Heart right ventricle (tissue), 16 donors: Measurements from ENCODE around the gene ARMH2. TPM values are rescaled to one million over a fixed set of nuclear protein-coding genes. Genes with fewer than 3 reads are reported as not detected.
"Not testable (repeated sequence)": the region's sequence is repeated elsewhere in the genome, so short reads cannot be mapped to it uniquely, and the experiment has no call there.

Experiments used
- ATAC-seq, 8 donors: fragments of 200-7000 bp; cut with Tn5 transposase; one replicate each; pipeline ENCODE4 v1.9.1; 2020; ENCODE audit warnings: mild to moderate bottlenecking in 8 of 8, moderate library complexity in 8 of 8, moderate number of reproducible peaks in 1 of 8
- DNase-seq, 2 donors: peaks; one replicate each; pipeline ENCODE4 v3.0.0-alpha.2; 2020
- H3K27ac ChIP-seq, 10 donors: fragments of 200-600 bp; sonication (generic) in 2 of 10; one replicate each; pipeline versions ENCODE4 v1.5.0 to v1.8.0; 2020 to 2022; ENCODE audit warnings: mild to moderate bottlenecking in 3 of 10
- H3K27me3 ChIP-seq, 7 donors: fragments of 200-600 bp; one replicate each; pipeline ENCODE4 v1.8.0; 2021 to 2022; ENCODE audit warnings: mild to moderate bottlenecking in 2 of 7
- H3K36me3 ChIP-seq, 9 donors: fragments of 200-600 bp; sonication (generic) in 1 of 9; one replicate each; pipeline versions ENCODE4 v1.5.0 to v1.8.0; 2020 to 2022; ENCODE audit warnings: mild to moderate bottlenecking in 2 of 9
- H3K4me1 ChIP-seq, 9 donors: fragments of 200-600 bp; sonication (generic) in 1 of 9; one replicate each; pipeline versions ENCODE4 v1.5.0 to v1.8.0; 2020 to 2022; ENCODE audit warnings: mild to moderate bottlenecking in 4 of 9
- H3K4me3 ChIP-seq, 10 donors: fragments of 200-600 bp; sonication (generic) in 2 of 10; one replicate each; pipeline versions ENCODE4 v1.5.0 to v1.8.0; 2020 to 2022; ENCODE audit warnings: mild to moderate bottlenecking in 7 of 10, moderate library complexity in 2 of 10
- H3K9me3 ChIP-seq, 11 donors: fragments of 200-600 bp in 10 of 11; sonication (generic) in 2 of 11; one replicate each; pipeline versions ENCODE4 v1.5.0 to v1.8.0; 2013 to 2022; ENCODE audit warnings: mild to moderate bottlenecking in 2 of 11, control low read depth in 1 of 11, moderate library complexity in 1 of 11
- CTCF ChIP-seq, 9 donors: fragments of 200-600 bp; sonication (generic) in 2 of 9; IDR thresholded peaks; one replicate each; pipeline versions ENCODE4 v1.5.0 to v1.8.0; 2021 to 2022; ENCODE audit warnings: antibody characterized with exemption in 9 of 9, mild to moderate bottlenecking in 5 of 9, moderate library complexity in 1 of 9
- WGBS, 2 donors: extraction: QIAGEN DNeasy Blood & Tissue Kit; methylation state at CpG; one replicate each; pipeline ENCODE4 v1.1.7; 2013; ENCODE audit warnings: inconsistent platforms in 1 of 2; 5-methylcytosine and 5-hydroxymethylcytosine counted together
- intact Hi-C, 10 donors: fragments of 100-400 bp; cut with DNase I; formaldehyde crosslinking; loops; one replicate each; pipeline versions ENCODE4 v1.11.1 to v1.14.2; 2022
- polyA plus RNA-seq, 2 donors: library from polyadenylated mRNA; stranded (reverse); fragments of 200-250 nt; gene quantifications; one replicate each; pipeline ENCODE4 v1.2.3, GENCODE V29; 2013
- total RNA-seq, 10 donors: library from RNA; stranded (reverse); fragmentation: NEBNext Ultra II Directional in 3 of 10; extraction: Animal tissue kit (Norgen Biotek cat#: 25700) in 3 of 10; gene quantifications; one replicate each; pipeline versions ENCODE4 v1.2.1 to v1.2.4, GENCODE V29; 2021 to 2023
- donor health status: Arrhythmogenic right ventricular cardiomyopathy.
- donor health status: ischemic (EF 13 %, LVEDD 7.1; RV severe dilation, severe dysfunction).
- donor health status: healthy with polysubstance abuse.
- donor health status: DM: no; HTN: yes; CAD: no.
- donor health status: DM: no; HTN: no; CAD: no.
- donor health status: ischemic (EF 25% LVEDD 6.9; RV normal size, moderate dysfunction).
- donor health status: ischemic (EF 25% LVEDD 5.7; RV mildly dilated, moderate dysfunction).
- donor health status: healthy.
- donor health status: DM: yes; HTN: yes; CAD: no.
- donor health status: Ischemic cardiomyopathy.
- donor health status: ischemic (EF 35%, LVEDD 5.7; RV mildly dilated, moderate dysfunction).
- donor health status: nonischemic (EF 11% LVEDD 7.7; RV severe dilation, severe dysfunction).
- donor health status: DM: yes; HTN: yes; CAD: no.
- donor health status: PGD.
- donor health status: ischemic (EF 29% LVEDD 5.4; RV normal size, mild dysfunction).
- donor health status: nonischemic (EF 23%, LVEDD 6.1; RV moderate dilation, normal function).

The ARMH2 gene
- total and polyA plus RNA-seq, 12 donors, result not detected

- intact Hi-C loops, result loop anchor here in 8 of 10 donors (1.0 to 10.0 kb wide), 8 partner anchors 50 to 290 kb away; partner anchors contain the start of gene C6orf62 (in 2 of the 8)
- peak; percentile 97 to 100 (median 99) for ATAC-seq
- 0 to 1% methylated on average over 73 to 75 of the region's 75 CpGs for WGBS, 2 donors
Observed at GRCh38 chr6:24774696-24775519, 23.8 kb downstream of the ARMH2 start, which contains the start of gene GMNN. TSS of gene GMNN (plus strand) at chr6:24774937. CDS start at chr6:24777247, 2,310 bp downstream.

GRCh38 chr6:24768361-24768760, 30.4 kb downstream of the ARMH2 start:
- DNase-seq (no peak), ATAC-seq (no peak)
- H3K9me3 ChIP-seq, result no peaks in the 10 kb centered on the region
- intact Hi-C loops, result loop anchor here in 6 of 10 donors (5.0 to 10.0 kb wide), 3 partner anchors 184 to 334 kb away; no protein-coding TSS in a partner anchor
- H3K4me1 ChIP-seq, result peaks cover 0 to 3% (median 0%) of the 10 kb centered on the region in 9 donors
- 95% methylated on average over 5 of the region's 5 CpGs for WGBS, 2 donors
- no peak overlapping the region for H3K4me3 ChIP-seq
- no peaks in the 10 kb centered on the region for H3K27me3 ChIP-seq
- H3K27ac ChIP-seq, result no peak overlapping the region
- H3K36me3 ChIP-seq, result no peaks in the 10 kb centered on the region
- TF ChIP-seq CTCF (IDR thresholded peaks at IDR 0.05), result no peak

More at GRCh38 chr6:24774696-24775519, 23.8 kb downstream of the ARMH2 start, which contains the start of gene GMNN:
- peaks cover 0 to 6% (median 0%) of the 10 kb centered on the region in 9 donors for H3K36me3 ChIP-seq
- peak within 1 kb of the TSS; percentile 38 to 95 (median 91) for H3K27ac ChIP-seq
- no peaks in the 10 kb centered on the region for H3K9me3 ChIP-seq
- DNase-seq, result peak; percentile 99
- H3K27me3 ChIP-seq, result no peaks in the 10 kb centered on the region
- TF ChIP-seq CTCF (IDR thresholded peaks at IDR 0.05), result peak in 1 of 9 donors; percentile 13
- H3K4me3 ChIP-seq, result peak within 1 kb of the TSS; percentile 82 to 98 (median 91)
- H3K4me1 ChIP-seq, result peaks cover 0 to 41% (median 10%) of the 10 kb centered on the region in 9 donors

GRCh38 chr6:24766680-24767462, 31.8 kb downstream of the ARMH2 start:
- DNase-seq, result no peak
- H3K9me3 ChIP-seq, result no peaks in the 10 kb centered on the region
- H3K36me3 ChIP-seq, result no peaks in the 10 kb centered on the region
- intact Hi-C loops, result loop anchor here in 7 of 10 donors (2.0 to 10.0 kb wide), 4 partner anchors 182 to 332 kb away; no protein-coding TSS in a partner anchor
- H3K4me3 ChIP-seq, result no peak overlapping the region
- no peaks in the 10 kb centered on the region for H3K27me3 ChIP-seq
- WGBS, 2 donors, result 61 to 67% methylated on average over 9 of the region's 9 CpGs
- TF ChIP-seq CTCF (IDR thresholded peaks at IDR 0.05), result peak in 8 of 9 donors; percentile 22 to 60 (median 50)
- peak in 3 of 8 donors; percentile 39 to 67 (median 52) for ATAC-seq
- no peak overlapping the region for H3K27ac ChIP-seq
- H3K4me1 ChIP-seq, result peaks cover 0 to 3% (median 0%) of the 10 kb centered on the region in 9 donors

- not testable (repeated sequence) for H3K4me3 ChIP-seq, H3K36me3 ChIP-seq, DNase-seq, H3K27me3 ChIP-seq, H3K27ac ChIP-seq, ATAC-seq, H3K9me3 ChIP-seq, H3K4me1 ChIP-seq
- intact Hi-C loops, result loop anchor here in 7 of 10 donors (2.0 to 10.0 kb wide), 4 partner anchors 181 to 331 kb away; no protein-coding TSS in a partner anchor
- 95 to 96% methylated on average over 16 to 25 of the region's 26 CpGs for WGBS, 2 donors
Observed at GRCh38 chr6:24765968-24766367, 32.7 kb downstream of the ARMH2 start.

- not testable (repeated sequence) for H3K9me3 ChIP-seq, H3K36me3 ChIP-seq, H3K27ac ChIP-seq, H3K27me3 ChIP-seq, DNase-seq, ATAC-seq, H3K4me3 ChIP-seq, H3K4me1 ChIP-seq
- intact Hi-C loops, result loop anchor here in 8 of 10 donors (5.0 to 10.0 kb wide), 4 partner anchors 180 to 330 kb away; no protein-coding TSS in a partner anchor
- WGBS, 2 donors, result 86% methylated on average over 20 of the region's 20 CpGs
Observed at GRCh38 chr6:24764833-24765828, 33.6 kb downstream of the ARMH2 start.
